Bone marrow (tissue), 2 donors: ENCODE measurements around the gene BMP5.
"Not testable (repeated sequence)": the region's sequence is repeated elsewhere in the genome, so short reads cannot be mapped to it uniquely, and the experiment has no call there.

Experiments
- DNase-seq, 2 donors: peaks; one replicate each; lab custom pipeline; 2025; lab: John Stamatoyannopoulos, UW

The BMP5 gene

GRCh38 chr6:55875400-55875799, at the start of gene BMP5:
Gene BMP5, minus strand, starts transcription at chr6:55875590. Its CDS starts 725 bp downstream, at chr6:55874865.
- DNase-seq = no peak

GRCh38 chr6:55922406-55922805, 47.0 kb upstream of the BMP5 start:
- DNase-seq = no peak

GRCh38 chr6:55919716-55920308, 44.4 kb upstream of the BMP5 start:
- DNase-seq = no peak

GRCh38 chr6:55918639-55919038, 43.2 kb upstream of the BMP5 start:
- no peak for DNase-seq

- DNase-seq = no peak
Measured at GRCh38 chr6:55917751-55918415, 42.5 kb upstream of the BMP5 start.

GRCh38 chr6:55916188-55916587, 40.8 kb upstream of the BMP5 start:
- DNase-seq = no peak

- DNase-seq = no peak
Measured at GRCh38 chr6:55913228-55914195, 38.1 kb upstream of the BMP5 start.

GRCh38 chr6:55910466-55910865, 35.1 kb upstream of the BMP5 start:
- DNase-seq = not testable (repeated sequence)

GRCh38 chr6:55909911-55910310, 34.5 kb upstream of the BMP5 start:
- not testable (repeated sequence) for DNase-seq

- DNase-seq = no peak
Measured at GRCh38 chr6:55902796-55903195, 27.4 kb upstream of the BMP5 start.

- DNase-seq = no peak
Measured at GRCh38 chr6:55901765-55902270, 26.4 kb upstream of the BMP5 start.

GRCh38 chr6:55898342-55898741, 23.0 kb upstream of the BMP5 start:
- no peak for DNase-seq

- no peak for DNase-seq
Measured at GRCh38 chr6:55897346-55897745, 22.0 kb upstream of the BMP5 start.

- no peak for DNase-seq
Measured at GRCh38 chr6:55895972-55896730, 20.8 kb upstream of the BMP5 start.

- DNase-seq = no peak
Measured at GRCh38 chr6:55892749-55893357, 17.5 kb upstream of the BMP5 start.

GRCh38 chr6:55888917-55889316, 13.5 kb upstream of the BMP5 start:
- no peak for DNase-seq

- DNase-seq = no peak
Measured at GRCh38 chr6:55886185-55886836, 10.9 kb upstream of the BMP5 start.

- DNase-seq = no peak
Measured at GRCh38 chr6:55882718-55883569, 7.6 kb upstream of the BMP5 start.

- no peak for DNase-seq
Measured at GRCh38 chr6:55877283-55877682, 1.9 kb upstream of the BMP5 start.

GRCh38 chr6:55874316-55874715, 1.1 kb downstream of the BMP5 start:
- DNase-seq = no peak
